ENCODE results near the gene MOB1A.
"Not testable (repeated sequence)": the region's sequence is repeated elsewhere in the genome, so short reads cannot be mapped to it uniquely, and the experiment has no call there.

The MOB1A gene

GRCh38 chr2:74147727-74148456, 30.8 kb downstream of the MOB1A start, which contains the start of gene BOLA3:
BOLA3 (minus strand) TSS chr2:74147912; CDS start chr2:74147874, 38 bp downstream.
- peak; percentile 80 for DNase-seq

GRCh38 chr2:74146929-74147726, 31.6 kb downstream of the MOB1A start:
- DNase-seq = no peak

GRCh38 chr2:74142340-74142739, 36.3 kb downstream of the MOB1A start:
- DNase-seq = no peak

- no peak for DNase-seq
Measured at GRCh38 chr2:74138600-74139323, 39.9 kb downstream of the MOB1A start.

GRCh38 chr2:74137651-74138599, 40.8 kb downstream of the MOB1A start:
- no peak for DNase-seq

- no peak for DNase-seq
Measured at GRCh38 chr2:74131901-74132300, 46.8 kb downstream of the MOB1A start.

- DNase-seq = no peak
Measured at GRCh38 chr2:74130211-74130995, 48.3 kb downstream of the MOB1A start.

- DNase-seq = no peak
Measured at GRCh38 chr2:74128206-74128605, 50.5 kb downstream of the MOB1A start.

- not testable (repeated sequence) for DNase-seq
Measured at GRCh38 chr2:74123955-74124354, 54.7 kb downstream of the MOB1A start.

GRCh38 chr2:74121846-74122245, 56.8 kb downstream of the MOB1A start:
- not testable (repeated sequence) for DNase-seq

GRCh38 chr2:74119912-74120825, 58.5 kb downstream of the MOB1A start:
- DNase-seq = peak; percentile 79

GRCh38 chr2:74119339-74119738, 59.3 kb downstream of the MOB1A start:
- DNase-seq = no peak

GRCh38 chr2:74111380-74111779, 67.3 kb downstream of the MOB1A start:
- no peak for DNase-seq

GRCh38 chr2:74110537-74110936, 68.1 kb downstream of the MOB1A start:
- DNase-seq = no peak

GRCh38 chr2:74109551-74109950, 69.1 kb downstream of the MOB1A start:
- no peak for DNase-seq

- no peak for DNase-seq
Measured at GRCh38 chr2:74107071-74107470, 71.6 kb downstream of the MOB1A start.

- DNase-seq = no peak
Measured at GRCh38 chr2:74105413-74105812, 73.3 kb downstream of the MOB1A start.

GRCh38 chr2:74104839-74105238, 73.8 kb downstream of the MOB1A start:
- DNase-seq = no peak

- DNase-seq = no peak
Measured at GRCh38 chr2:74103763-74104162, 74.9 kb downstream of the MOB1A start.
